ENCODE measurements around the gene NINJ1.

DNA sequence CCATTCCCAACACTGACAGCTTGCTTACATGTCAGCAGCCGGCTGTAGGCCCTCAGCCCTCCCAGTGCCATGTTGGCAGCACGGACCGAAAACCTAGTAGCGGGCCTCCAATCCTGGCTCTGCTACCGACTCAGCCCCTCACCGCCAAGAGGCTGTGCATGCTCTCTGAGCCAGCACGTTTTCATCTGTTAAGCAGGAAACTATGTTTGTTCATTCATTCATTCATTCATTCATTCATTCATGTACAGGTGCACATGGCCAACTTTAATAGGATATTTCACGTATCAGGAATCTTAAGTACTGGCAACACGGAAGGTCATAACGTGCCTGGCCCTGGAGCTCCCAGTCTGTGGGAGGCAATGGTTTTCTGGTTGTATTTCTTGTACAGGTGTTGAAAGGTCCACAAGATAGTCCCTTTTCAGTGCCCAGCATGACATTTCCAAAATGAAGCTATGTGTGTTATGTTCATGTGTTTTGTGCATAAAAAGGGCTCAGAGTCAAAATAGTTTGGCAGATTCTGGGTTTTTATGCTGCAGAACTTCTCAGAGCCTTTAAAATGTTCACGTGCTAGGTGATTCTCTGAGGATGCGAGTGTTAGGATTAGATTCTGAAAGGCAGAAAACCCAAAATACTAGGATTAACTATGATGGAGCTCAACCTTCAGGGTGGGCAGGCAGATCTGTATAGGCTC is 57.8 kb downstream of the NINJ1 start:
- TF ChIP-seq, protein P1, sequence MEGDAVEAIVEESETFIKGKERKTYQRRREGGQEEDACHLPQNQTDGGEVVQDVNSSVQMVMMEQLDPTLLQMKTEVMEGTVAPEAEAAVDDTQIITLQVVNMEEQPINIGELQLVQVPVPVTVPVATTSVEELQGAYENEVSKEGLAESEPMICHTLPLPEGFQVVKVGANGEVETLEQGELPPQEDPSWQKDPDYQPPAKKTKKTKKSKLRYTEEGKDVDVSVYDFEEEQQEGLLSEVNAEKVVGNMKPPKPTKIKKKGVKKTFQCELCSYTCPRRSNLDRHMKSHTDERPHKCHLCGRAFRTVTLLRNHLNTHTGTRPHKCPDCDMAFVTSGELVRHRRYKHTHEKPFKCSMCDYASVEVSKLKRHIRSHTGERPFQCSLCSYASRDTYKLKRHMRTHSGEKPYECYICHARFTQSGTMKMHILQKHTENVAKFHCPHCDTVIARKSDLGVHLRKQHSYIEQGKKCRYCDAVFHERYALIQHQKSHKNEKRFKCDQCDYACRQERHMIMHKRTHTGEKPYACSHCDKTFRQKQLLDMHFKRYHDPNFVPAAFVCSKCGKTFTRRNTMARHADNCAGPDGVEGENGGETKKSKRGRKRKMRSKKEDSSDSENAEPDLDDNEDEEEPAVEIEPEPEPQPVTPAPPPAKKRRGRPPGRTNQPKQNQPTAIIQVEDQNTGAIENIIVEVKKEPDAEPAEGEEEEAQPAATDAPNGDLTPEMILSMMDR (IDR thresholded peaks at IDR 0.05), result no peak
- no peak for TF ChIP-seq POLR2A (IDR thresholded peaks at IDR 0.05)
